NCI-H187 treated with DMSO at 0.1 percent for 48 hours (cell line): ENCODE data around the gene TOMM22.

Experiments used
- DNase-seq: peaks from one replicate; lab custom pipeline; 2025; lab: John Stamatoyannopoulos, UW

TOMM22 gene

GRCh38 chr22:38696606-38697424 is 15.1 kb downstream of the TOMM22 start:
- DNase-seq, result no peak

DNA sequence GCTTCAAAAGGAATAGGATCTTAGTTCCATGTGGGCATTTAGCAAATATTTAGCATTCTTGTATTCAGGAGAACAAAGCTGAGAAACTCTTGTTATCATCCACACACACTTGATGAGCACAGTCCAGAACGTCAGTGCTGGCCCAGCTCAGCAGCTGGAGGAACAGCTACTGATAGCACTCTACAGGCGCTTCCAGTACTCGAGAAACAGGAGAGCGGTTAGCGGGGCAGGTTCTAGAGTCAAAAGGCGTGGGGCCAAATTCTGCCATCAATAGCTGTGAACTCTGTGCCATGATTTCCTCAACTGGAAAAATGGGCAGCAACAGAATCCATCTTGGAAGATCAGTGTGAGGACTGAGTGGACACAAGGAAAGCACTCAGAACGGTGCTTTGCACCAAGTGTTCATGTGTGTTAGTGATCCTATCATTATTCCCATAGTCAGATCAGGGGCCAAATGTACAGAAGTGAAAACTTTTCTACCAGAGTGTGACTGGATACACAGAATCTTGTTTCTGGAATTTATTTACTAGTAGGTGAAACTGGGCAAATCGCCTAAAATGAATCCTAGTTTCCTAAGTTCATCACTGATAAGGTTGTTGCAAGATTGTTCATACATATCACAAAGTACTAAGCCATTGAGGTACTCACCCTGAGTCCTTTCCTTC is 15.8 kb downstream of the TOMM22 start:
- no peak for DNase-seq

- DNase-seq, result no peak
Measured at GRCh38 chr22:38698407-38699094, 16.8 kb downstream of the TOMM22 start.

GRCh38 chr22:38699143-38699542 is 17.4 kb downstream of the TOMM22 start:
- DNase-seq, result no peak

DNA sequence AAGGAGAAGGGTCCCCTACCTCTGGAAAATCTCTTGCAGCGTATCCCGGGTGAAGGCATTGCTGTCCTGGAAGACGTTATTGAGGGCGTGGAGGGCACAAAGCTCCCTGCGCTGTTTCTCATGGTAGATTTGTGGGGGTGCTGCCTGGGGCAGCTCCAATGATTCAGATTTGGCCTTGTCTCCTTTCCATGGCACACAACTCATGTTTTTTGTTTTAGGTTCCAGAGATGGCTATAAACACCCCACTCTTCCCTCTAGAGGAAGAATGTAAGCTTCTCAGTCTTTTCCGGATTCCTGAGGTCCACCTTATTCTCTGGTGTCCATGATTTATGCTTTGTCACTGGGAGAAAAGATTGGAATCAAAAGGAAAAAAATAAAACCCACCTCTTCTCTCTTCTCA is 18.0 kb downstream of the TOMM22 start:
- no peak for DNase-seq

- DNase-seq, result no peak
Measured at GRCh38 chr22:38700270-38700788, 18.6 kb downstream of the TOMM22 start.

GRCh38 chr22:38700789-38701628 is 19.3 kb downstream of the TOMM22 start, which contains the start of gene JOSD1:
TSS of gene JOSD1 (minus strand) at chr22:38700943. CDS start at chr22:38699987, 956 bp downstream.
- peak; percentile 12 for DNase-seq

GRCh38 chr22:38704654-38705234 is 23.0 kb downstream of the TOMM22 start:
- DNase-seq, result no peak

DNA sequence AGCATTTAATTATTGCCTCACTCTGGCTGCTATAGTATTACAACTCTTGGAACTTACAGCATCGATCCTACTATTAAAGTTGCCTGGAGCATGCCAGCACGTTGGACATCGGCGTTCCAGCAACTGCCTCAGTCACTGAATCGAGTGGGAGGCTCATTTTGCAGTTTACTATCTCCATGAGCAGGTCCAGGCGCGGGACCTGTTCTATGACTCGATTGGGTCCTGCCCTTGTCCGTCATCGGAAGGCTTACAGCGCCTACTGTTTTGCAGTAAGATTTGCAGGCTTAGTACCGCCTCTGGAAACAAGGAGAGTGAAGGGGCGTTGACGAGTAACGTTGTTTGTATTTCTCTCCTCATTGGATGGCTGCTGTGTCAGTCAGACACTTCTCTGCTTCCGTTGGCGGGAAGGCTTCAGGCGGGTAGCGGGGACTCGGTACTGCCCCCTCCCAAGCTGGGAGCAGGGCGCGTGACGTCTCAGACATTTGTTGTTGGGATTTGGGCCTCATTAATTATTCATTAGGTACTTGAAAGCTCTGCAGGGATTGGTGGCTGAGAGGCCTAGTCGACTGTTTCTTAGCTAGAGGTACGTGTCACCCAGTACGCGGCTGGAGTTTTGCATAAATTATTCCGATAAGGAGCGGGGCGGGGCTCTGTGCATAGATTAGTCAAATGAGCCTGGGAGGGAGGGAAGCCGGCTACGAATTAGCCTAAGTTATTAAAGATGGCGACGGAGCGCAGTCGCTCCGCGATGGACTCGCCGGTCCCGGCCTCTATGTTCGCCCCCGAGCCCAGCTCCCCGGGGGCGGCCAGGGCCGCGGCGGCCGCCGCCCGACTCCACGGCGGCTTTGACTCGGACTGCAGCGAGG is 23.7 kb downstream of the TOMM22 start, which contains the start of gene GTPBP1:
Gene GTPBP1 (plus strand): TSS at position 710 of the 866 bp plus-strand sequence. CDS start 12 bp downstream, at position 722.
- peak; percentile 95 for DNase-seq

- DNase-seq, result no peak
Measured at GRCh38 chr22:38706101-38706900, 24.5 kb downstream of the TOMM22 start.

DNA sequence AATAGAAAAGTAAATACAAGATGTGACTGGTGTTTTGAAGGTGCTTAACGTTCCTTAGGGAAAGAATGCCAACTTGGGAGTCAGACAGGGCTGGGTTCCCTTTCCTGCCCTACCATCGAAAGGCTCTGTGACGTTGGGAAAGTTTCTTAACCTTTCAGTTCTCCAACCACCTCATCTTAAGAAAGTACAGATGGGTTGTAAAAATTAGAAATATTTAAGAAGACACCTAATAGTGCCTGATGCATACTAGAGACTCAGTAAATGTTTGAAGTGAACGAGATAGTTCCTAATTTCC is 25.1 kb downstream of the TOMM22 start:
- no peak for DNase-seq

DNA sequence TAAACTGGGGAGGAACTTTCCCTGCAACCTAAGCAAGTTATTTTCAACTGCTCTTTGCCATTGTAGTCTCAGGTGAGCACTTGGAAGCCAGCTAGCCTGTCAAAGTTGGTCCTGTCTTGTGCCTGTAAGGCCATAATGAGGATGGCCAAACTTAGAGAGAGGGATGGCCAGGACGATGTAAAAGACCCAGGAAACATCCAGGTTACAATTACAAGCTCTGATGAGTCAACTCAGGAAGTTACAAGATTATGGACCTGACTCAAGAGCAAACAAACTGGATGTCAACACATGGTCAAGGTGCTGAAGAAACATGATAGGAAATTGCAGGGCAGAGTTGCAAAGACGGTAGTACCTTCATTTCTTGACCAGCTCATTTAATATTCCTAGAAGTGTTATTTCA is 25.6 kb downstream of the TOMM22 start:
- no peak for DNase-seq

- DNase-seq, result no peak
Measured at GRCh38 chr22:38707984-38708383, 26.2 kb downstream of the TOMM22 start.

- DNase-seq, result no peak
Measured at GRCh38 chr22:38709306-38709705, 27.5 kb downstream of the TOMM22 start.

- DNase-seq, result no peak
Measured at GRCh38 chr22:38710351-38710750, 28.6 kb downstream of the TOMM22 start.

DNA sequence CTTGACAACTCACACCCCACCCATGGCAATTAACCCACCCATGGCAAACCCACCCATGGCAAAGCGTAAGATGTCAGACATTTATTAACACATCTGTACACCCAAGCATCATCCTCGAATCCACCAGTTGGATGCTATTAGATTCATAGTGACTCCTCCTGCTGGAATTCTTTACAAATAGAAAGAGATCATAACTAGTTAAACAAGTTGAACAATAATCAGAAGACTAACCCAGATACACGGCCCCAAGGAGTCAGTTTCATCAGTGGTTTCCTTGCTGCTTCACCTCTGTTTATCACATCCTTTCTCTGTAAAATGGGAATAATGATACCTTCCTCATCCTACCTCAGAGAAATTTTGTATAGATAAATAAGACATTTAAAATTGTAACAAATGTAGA is 29.1 kb downstream of the TOMM22 start:
- DNase-seq, result no peak

- DNase-seq, result no peak
Measured at GRCh38 chr22:38712486-38713207, 30.9 kb downstream of the TOMM22 start.

DNA sequence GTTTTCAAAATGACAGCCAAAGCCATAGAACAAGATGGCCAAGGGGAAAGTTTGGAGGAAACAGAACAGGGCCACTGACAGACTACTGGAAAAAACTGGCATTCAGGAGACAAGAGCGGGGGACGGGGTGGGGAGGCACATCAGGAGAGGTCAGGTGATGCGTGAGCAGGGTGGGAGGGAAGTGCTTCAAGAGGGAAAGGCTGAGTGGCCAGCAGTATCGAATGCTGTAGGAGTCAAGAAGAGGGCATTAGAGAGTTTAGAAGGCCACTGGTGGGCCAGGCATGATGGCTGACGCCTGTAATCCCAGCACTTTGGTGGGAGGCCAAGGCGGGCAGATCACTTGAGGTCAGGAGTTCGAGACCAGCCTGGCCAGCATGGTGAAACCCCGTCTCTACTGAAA is 32.2 kb downstream of the TOMM22 start:
- no peak for DNase-seq
